ENCODE results near the gene PACSIN1.
"Not testable (repeated sequence)": the region's sequence is repeated elsewhere in the genome, so short reads cannot be mapped to it uniquely, and the experiment has no call there.

Gene PACSIN1

GRCh38 chr6:34457742-34458735 lies 7.8 kb upstream of the PACSIN1 start:
- DNase-seq (ENCODE audit: low spot score): no peak

DNA sequence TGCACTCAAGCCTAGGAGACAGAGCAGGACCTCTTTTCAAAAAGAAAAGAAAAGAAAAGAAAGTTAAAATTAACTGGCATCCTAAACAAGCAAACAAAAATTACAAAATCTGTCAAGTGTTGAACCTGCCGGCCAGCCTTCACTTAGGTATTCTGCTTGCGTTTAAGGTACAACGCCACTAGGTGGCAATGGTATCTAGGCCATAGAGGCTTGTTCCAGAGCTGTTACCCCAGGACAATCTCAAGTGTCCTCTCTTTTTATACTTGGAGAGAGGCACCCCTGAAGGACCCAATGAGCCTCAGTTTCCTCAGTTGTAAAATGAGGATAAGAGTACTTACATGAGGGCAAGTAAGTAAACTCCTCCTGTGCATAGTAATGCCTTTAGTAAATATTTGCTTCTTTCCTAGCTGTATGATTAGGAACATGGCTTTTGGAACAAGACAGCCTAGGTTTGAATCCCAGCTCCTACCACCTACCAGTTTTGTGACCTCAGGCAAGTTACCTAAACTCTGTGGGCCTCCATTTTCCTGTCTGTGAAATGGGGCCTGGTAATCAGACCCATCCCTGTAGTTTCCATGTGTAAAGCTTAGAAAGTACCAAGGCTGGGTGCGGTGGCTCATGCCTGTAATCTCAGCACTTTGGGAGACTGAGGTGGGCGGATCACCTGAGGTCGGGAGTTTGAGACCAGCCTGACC lies 5.8 kb upstream of the PACSIN1 start:
- peak; percentile 33 for DNase-seq (ENCODE audit: low spot score)

- DNase-seq (ENCODE audit: low spot score): no peak
These were observed 4.9 kb upstream of the PACSIN1 start for GRCh38 chr6:34460796-34461507.

GRCh38 chr6:34462010-34462409 lies 3.9 kb upstream of the PACSIN1 start:
- DNase-seq (ENCODE audit: low spot score): no peak

GRCh38 chr6:34462551-34462971 lies 3.3 kb upstream of the PACSIN1 start:
- DNase-seq (ENCODE audit: low spot score): no peak

GRCh38 chr6:34463299-34463698 lies 2.6 kb upstream of the PACSIN1 start:
- no peak for DNase-seq (ENCODE audit: low spot score)

DNA sequence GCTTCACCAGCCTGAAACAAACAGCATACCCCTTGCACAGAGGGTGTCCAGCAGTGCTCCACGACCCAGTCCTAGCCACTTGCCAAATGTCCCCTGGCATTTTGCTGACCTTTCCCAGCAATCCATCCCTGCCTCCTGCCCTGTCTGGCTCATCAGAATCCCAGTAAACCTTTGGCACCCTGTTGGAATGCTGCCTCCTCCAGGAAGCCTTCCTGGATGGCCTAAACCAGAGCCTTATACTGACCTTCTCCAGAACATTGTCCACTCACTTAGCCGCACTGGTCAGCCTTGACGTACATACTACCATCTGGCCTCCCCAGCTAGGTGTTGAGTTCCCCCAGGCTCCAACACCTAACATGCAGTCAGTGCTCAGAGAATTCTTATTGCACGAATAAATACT lies 2.0 kb upstream of the PACSIN1 start:
- DNase-seq (ENCODE audit: low spot score): no peak

GRCh38 chr6:34466242-34467185 lies 638 bp downstream of the PACSIN1 start:
- DNase-seq (ENCODE audit: low spot score): no peak

DNA sequence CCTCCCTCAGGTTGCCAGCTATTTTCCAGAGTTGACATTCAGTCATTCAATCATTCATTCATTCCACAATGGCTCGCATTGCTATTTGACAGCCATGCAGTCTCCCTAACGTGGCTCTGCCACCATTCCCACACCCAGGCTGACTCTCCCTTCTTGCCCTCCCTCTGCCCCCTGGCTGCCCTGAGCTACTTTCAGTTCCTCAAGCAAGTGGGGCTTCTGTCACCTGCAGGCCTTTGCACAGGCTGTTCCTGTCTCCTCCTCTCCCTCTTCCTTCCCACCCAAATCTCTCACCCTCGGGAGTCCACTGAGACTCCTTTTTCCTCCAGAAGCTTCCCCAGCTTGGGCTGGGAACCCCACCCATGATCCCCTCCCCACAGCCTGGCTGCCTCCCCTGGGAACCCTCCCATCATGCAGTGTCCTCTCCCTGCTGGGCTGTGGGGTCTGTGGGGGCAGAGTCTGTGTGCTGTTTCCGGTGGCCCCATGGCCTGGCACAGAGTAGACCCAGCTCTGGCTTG lies 2.6 kb downstream of the PACSIN1 start:
- DNase-seq (ENCODE audit: low spot score): no peak

DNA sequence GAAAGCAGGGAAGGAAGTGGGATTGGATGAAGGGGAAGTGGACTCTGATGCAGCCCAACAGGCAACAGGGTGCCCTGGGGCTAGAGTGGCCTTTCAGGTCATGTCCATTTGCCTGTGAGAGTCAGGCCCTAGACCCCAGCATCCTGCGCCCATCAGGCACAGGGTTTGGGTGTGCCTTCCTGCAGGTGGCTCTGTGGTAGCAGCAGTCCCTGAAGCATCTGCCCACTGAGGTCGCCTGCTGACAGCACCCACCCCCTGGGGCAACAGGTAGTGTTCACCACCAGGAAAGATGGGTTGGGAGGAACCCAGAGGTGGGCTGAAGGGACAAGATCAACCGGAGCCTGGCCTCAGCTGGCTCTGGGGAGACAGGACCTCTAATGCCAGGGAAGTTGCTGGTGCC lies 3.6 kb downstream of the PACSIN1 start:
- no peak for DNase-seq (ENCODE audit: low spot score)

- no peak for DNase-seq (ENCODE audit: low spot score)
These were observed 6.5 kb downstream of the PACSIN1 start for GRCh38 chr6:34472425-34472824.

DNA sequence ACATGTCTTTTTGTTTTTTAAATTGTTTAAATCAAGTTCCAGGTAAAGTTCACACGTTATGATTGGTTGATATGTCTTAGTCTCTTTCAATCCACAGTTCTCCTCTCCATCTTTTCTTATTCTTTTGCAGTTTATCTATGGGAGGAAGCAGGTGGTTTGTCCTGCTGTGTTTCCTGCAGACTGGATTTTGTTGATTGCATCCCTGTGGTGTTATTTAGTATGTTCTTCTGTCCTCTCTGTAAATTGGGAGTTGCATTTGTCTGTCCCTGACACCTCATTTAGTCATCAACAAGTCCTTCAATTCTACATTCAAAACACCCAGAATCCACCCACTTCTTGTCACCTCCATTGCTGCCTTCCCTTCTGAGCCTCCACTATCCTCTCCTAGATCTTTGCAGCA lies 8.1 kb downstream of the PACSIN1 start:
- no peak for DNase-seq (ENCODE audit: low spot score)

GRCh38 chr6:34474754-34475153 lies 8.9 kb downstream of the PACSIN1 start:
- no peak for DNase-seq (ENCODE audit: low spot score)

- DNase-seq (ENCODE audit: low spot score): no peak
These were observed 9.4 kb downstream of the PACSIN1 start for GRCh38 chr6:34475238-34475682.

DNA sequence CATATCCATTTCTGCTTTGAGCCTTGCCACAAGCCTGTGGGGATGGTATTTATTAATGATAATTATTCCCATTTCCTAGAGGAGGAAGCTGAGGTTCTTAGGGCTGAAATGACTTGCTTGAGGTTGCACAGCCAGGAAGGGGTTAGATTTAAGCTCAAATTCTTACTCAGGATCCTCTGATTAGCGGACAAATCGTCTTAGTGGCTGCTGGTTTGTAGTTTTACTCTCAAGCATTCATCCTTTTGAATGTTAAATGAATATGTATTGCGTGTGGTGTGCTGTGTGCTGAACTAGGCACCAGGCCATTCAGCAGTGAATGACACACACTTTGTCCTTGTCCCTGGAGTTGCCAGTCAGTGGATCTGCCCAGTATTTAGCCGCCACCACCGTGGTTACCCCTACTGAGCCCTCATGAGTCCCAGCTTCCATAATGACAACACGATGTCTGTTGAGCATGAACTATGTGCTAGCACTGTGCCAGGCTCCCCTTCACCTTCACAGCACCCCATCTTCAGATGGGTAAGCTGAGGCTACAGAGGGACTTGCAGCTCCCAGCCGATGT lies 10.0 kb downstream of the PACSIN1 start:
- no peak for DNase-seq (ENCODE audit: low spot score)

- DNase-seq (ENCODE audit: low spot score): no peak
These were observed 10.6 kb downstream of the PACSIN1 start for GRCh38 chr6:34476447-34476846.

GRCh38 chr6:34476921-34477320 lies 11.0 kb downstream of the PACSIN1 start:
- no peak for DNase-seq (ENCODE audit: low spot score)

GRCh38 chr6:34478796-34479195 lies 12.9 kb downstream of the PACSIN1 start:
- no peak for DNase-seq (ENCODE audit: low spot score)

GRCh38 chr6:34483781-34484180 lies 17.9 kb downstream of the PACSIN1 start:
- DNase-seq (ENCODE audit: low spot score): not testable (repeated sequence)

DNA sequence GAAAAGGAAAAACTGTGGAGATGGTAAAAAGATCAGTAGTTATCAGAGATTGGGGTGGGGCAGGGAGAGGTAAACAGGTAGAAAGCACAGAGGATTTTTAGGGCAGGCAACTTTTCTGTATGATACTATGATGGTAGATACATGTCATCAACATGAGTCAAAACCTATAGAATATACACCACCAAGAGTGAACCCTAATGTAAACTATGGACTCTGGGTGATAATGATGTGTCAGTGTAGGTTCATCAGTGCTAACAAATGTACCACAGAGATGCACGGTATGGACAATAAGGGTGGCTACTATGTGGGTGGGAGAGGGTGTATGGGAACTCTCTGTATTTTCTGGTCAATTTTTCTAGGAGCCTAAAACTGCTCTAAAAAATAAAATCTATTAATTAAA lies 18.5 kb downstream of the PACSIN1 start:
- no peak for DNase-seq (ENCODE audit: low spot score)

DNA sequence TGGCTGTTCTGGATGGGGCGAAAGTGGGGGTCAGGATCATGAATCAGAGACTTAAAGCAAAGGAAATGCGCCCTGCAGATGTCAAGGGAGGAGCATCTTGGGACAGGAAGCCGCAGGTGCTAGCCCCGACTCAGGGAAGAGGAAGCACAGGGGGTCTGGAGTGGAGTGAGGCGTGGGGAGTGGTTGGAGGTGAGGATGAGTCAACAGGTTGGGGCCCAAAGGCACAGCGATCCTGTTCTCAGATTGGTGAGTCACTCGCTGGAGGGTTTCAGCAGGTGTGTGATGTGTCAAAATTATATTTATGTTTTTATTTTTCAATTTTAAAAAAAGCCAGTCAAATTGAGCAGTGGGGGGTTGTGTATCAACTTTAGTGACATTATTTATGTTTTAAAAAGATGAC lies 19.0 kb downstream of the PACSIN1 start:
- DNase-seq (ENCODE audit: low spot score): no peak

Measured in kidney capillary endothelial cell (primary cell).